GM19455 (cell line): ENCODE data around the gene ITGB4.
A peak's percentile ranks its signal among the peaks of the same experiment; 100 is the strongest.
"Not testable (repeated sequence)": the region's sequence is repeated elsewhere in the genome, so short reads cannot be mapped to it uniquely, and the experiment has no call there.

ENCODE experiments used
- ATAC-seq: cut with Tn5 transposase; IDR thresholded peaks from one replicate; pipeline ENCODE4 v1.9.1; 2021; ENCODE audit not compliant: unreplicated experiment

Gene ITGB4

GRCh38 chr17:75752405-75752709, 31.1 kb downstream of the ITGB4 start:
- no peak for ATAC-seq

DNA sequence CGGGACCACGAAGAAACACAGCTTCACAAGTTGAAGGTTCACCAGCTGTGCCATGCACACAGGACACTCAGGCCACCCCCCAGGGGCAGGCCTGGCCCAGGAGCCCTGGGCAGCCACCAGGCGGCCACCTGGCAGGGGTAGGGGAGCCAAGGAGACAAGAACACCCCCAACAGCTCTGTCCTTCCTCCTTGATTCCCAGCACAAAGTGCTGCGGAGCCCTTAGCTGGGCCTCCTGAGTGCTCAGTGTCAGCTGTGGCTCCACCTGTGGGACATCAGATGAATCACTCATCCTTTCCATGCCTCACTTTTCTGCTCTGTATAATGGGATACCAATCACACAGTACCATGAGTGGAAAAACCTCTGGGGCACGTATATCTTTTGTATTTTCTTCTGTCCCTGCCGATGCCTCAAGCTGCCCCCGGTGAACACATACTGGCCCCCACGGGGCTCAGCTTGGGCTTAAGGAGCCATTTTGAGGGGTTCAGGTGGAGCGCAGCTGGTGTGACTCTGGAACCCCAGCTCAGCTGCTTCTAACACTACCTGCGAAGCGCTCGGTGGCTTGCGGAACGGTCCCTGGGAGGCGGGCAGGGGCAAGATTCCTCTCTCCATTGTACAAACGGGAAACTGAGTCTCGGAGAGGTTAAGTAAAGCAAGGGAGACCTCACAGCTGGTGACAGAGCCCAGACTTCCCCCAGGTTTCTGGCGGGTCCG, 31.7 kb downstream of the ITGB4 start:
- ATAC-seq, result no peak

DNA sequence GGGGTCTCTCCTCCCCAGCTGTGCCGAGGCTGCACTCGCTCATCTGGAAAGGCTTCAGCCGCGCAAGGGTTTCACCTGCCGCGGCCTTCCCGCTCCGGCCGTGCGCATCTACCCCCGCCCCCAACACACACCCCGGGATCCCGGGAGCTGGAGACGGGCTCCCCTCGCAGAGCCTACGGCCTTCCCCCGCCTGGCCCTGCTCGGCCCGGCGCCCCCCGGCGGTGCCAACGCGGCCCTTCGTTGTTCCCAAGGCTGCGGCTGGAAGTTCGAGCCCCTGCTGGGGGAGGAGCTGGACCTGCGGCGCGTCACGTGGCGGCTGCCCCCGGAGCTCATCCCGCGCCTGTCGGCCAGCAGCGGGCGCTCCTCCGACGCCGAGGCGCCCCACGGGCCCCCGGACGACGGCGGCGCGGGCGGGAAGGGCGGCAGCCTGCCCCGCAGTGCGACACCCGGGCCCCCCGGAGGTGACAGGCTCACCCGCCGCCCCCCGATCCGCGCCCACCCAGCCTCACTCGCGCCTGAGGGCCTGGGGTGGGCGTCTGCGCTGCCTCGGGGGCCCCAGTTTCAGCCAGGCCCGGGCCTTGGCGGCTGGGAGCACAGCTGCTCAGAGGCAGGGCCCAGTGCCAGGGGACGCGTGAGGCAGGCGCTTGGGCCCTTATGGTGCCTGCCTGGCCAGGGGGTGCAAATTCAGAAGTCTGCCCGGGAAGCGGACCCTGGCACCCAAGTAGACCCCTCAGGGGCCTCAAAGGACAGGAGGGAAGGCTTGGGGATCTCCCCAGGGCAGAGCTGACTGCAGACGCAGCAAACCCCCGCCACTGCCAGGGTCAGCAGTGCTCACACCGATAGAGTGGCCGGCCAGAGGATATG, 32.5 kb downstream of the ITGB4 start:
- peak; percentile 52 for ATAC-seq

DNA sequence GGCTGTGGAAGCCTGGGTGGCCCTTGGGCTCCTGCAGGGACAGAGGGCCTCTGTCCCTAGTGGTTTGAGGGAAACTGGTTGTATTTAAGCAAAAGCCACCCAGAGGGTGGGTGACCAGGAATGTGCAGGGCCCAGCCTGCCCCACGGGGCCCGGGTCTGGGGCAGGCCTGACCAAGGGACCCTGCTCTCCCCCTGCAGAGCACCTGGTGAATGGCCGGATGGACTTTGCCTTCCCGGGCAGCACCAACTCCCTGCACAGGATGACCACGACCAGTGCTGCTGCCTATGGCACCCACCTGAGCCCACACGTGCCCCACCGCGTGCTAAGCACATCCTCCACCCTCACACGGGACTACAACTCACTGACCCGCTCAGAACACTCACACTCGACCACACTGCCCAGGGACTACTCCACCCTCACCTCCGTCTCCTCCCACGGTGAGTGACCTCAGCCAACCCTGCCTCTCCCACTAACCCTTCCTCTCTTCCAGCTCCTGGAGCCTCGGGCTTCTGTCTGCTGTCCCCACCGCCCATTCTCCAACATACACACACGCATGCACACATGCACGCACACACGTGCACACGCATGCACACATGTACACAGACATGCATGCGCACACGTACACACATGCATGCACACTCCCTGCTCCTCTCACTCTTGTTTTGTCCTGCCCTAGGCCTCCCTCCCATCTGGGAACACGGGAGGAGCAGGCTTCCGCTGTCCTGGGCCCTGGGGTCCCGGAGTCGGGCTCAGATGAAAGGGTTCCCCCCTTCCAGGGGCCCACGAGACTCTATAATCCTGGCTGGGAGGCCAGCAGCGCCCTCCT, 33.3 kb downstream of the ITGB4 start:
- no peak for ATAC-seq

- ATAC-seq, result no peak
These were observed 34.1 kb downstream of the ITGB4 start for GRCh38 chr17:75755205-75755901.

DNA sequence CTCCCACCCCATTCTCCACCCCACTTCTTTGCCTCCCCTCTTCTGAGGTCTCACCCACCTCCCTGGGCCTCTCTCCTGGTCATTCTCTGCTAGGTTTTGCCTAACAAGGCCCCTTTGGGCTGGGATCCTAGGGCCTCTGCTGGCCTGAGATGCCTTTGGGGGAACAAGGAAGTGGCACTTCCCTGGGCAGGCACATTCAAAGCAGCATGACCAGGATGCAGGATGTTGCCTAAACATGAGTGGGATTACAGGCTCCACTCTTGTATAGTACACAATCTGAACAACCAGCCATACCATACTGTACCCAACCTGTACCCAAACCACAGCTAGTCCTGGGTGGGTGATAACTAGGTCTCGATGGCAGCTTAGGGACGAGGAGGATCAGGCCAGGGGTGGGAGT, 34.7 kb downstream of the ITGB4 start:
- ATAC-seq, result no peak

GRCh38 chr17:75756451-75757085, 35.3 kb downstream of the ITGB4 start:
- no peak for ATAC-seq

- ATAC-seq, result no peak
These were observed 35.9 kb downstream of the ITGB4 start for GRCh38 chr17:75757086-75757681.

GRCh38 chr17:75758131-75758905, 37.1 kb downstream of the ITGB4 start:
- ATAC-seq, result no peak

GRCh38 chr17:75759457-75759856, 38.2 kb downstream of the ITGB4 start:
- no peak for ATAC-seq

- not testable (repeated sequence) for ATAC-seq
These were observed 38.9 kb downstream of the ITGB4 start for GRCh38 chr17:75759978-75760640.

- ATAC-seq, result no peak
These were observed 41.4 kb downstream of the ITGB4 start for GRCh38 chr17:75762513-75763268.

- no peak for ATAC-seq
These were observed 42.0 kb downstream of the ITGB4 start for GRCh38 chr17:75763269-75763607.

DNA sequence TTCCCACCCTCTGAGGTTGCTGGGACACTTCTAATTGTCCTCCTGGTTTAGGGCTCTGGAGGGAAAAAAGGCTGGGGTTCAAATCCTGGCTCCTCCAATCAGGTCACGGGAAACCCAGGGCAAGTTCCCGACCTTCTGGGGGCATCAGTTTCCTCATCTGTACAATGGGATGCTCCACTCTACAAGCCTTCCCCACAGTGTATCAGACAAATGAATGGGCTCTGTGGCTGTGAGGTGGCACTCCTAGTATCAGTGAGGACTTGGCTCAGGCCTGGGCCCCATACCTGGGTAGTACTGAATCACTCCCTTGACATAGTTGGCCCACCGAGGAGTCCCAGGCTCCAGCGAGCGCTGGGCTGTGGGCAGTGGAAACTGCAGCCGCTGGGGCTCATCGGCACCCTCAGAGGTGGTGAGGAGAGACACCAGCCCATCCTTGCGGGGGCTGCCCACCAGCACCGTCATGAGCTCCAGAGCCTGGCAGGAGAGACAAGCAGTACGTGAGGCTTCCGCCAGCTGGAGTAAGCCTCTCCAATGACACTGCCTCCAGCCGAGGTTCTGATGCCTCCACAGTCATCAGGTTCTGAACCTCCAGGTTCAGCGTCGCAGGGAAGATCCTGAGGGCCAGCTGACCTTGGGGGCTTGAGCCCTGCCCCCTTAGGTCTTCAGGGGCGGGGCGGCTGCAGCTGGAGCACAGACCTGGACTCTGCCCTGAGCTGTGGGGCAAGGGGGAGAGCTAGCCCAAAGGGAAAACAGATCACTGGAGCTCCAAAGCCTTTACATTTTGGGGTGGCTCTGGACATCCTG, 42.6 kb downstream of the ITGB4 start:
- ATAC-seq, result no peak

DNA sequence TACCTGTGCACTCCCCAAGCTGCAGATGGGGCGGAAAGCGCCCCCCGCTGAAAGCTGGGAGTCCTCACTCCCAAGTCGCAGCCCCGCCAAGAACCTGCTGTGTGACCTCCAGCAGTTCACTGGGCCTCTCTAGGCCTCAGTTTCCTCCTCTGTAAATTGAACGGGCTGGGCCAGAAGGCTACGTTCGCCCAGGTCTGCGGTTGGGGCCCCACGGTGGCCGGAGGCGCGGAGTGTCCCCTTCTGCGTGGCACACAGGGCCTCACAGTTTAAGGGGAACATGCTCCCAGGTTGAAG, 43.1 kb downstream of the ITGB4 start:
- peak; percentile 12 for ATAC-seq

GRCh38 chr17:75764711-75765421, 43.6 kb downstream of the ITGB4 start, which contains the start of gene GALK1:
GALK1 (minus strand) TSS chr17:75765192; CDS start chr17:75765136, 56 bp downstream.
- ATAC-seq, result peak; percentile 66

GRCh38 chr17:75765981-75766380, 44.7 kb downstream of the ITGB4 start:
- ATAC-seq, result no peak
